CD4-positive, alpha-beta T cell treated with Interleukin-15 for 4 hours (primary cell): Measurements from ENCODE around the gene SCD5.

Experiments
- DNase-seq: peaks from one replicate; pipeline ENCODE4 v3.0.0-alpha.2; 2020; ENCODE audit warnings: low spot score

The SCD5 gene

GRCh38 chr4:82630079-82630478 lies 168.5 kb downstream of the SCD5 start:
- no peak for DNase-seq

- no peak for DNase-seq
These were observed 169.2 kb downstream of the SCD5 start for GRCh38 chr4:82629238-82630000.

- DNase-seq, result no peak
These were observed 172.2 kb downstream of the SCD5 start for GRCh38 chr4:82626251-82626868.

GRCh38 chr4:82624819-82625218 lies 173.8 kb downstream of the SCD5 start:
- DNase-seq, result no peak

GRCh38 chr4:82623121-82623683 lies 175.4 kb downstream of the SCD5 start:
- DNase-seq, result no peak

- no peak for DNase-seq
These were observed 177.3 kb downstream of the SCD5 start for GRCh38 chr4:82621251-82621650.

- DNase-seq, result no peak
These were observed 178.4 kb downstream of the SCD5 start for GRCh38 chr4:82620126-82620735.

- DNase-seq, result no peak
These were observed 180.4 kb downstream of the SCD5 start for GRCh38 chr4:82618103-82618720.

GRCh38 chr4:82614838-82615449 lies 183.7 kb downstream of the SCD5 start:
- DNase-seq, result no peak

GRCh38 chr4:82613121-82613520 lies 185.5 kb downstream of the SCD5 start:
- DNase-seq, result no peak

GRCh38 chr4:82611982-82612381 lies 186.6 kb downstream of the SCD5 start:
- DNase-seq, result no peak

GRCh38 chr4:82611527-82611926 lies 187.1 kb downstream of the SCD5 start:
- no peak for DNase-seq

GRCh38 chr4:82610041-82610440 lies 188.6 kb downstream of the SCD5 start:
- DNase-seq, result no peak

- no peak for DNase-seq
These were observed 192.0 kb downstream of the SCD5 start for GRCh38 chr4:82606622-82607021.

- no peak for DNase-seq
These were observed 194.1 kb downstream of the SCD5 start for GRCh38 chr4:82604522-82604921.

GRCh38 chr4:82601242-82602015 lies 197.2 kb downstream of the SCD5 start:
- no peak for DNase-seq

GRCh38 chr4:82599336-82599735 lies 199.3 kb downstream of the SCD5 start:
- no peak for DNase-seq

GRCh38 chr4:82594456-82594855 lies 204.1 kb downstream of the SCD5 start:
- DNase-seq, result no peak

GRCh38 chr4:82593411-82593810 lies 205.2 kb downstream of the SCD5 start:
- no peak for DNase-seq

- DNase-seq, result no peak
These were observed 206.0 kb downstream of the SCD5 start for GRCh38 chr4:82592639-82593038.

- no peak for DNase-seq
These were observed 207.0 kb downstream of the SCD5 start for GRCh38 chr4:82591592-82591991.
